Gastroesophageal sphincter (tissue), 4 donors: ENCODE measurements around the gene KIAA1217. TPM values are rescaled to one million over a fixed set of nuclear protein-coding genes. Genes with fewer than 3 reads are reported as not detected.

ENCODE experiments used
- ATAC-seq: fragments of 150-250 bp; one replicate; pipeline ENCODE4 v1.9.1; 2016; ENCODE audit warnings: mild to moderate bottlenecking, moderate library complexity
- H3K27ac ChIP-seq, 4 donors: fragments of 200-600 bp; sonication (generic) in 3 of 4; 1 replicate in 3 of 4; 2 replicates in 1 of 4; pipeline ENCODE4 v1.5.1; 2016 to 2019
- H3K27me3 ChIP-seq: fragments of 200-600 bp; sonication (generic); one replicate; pipeline ENCODE4 v1.5.1; 2019
- H3K36me3 ChIP-seq, 2 donors: fragments of 200-600 bp; sonication (generic); one replicate each; pipeline ENCODE4 v1.5.1; 2019; ENCODE audit warnings: control low read depth in 1 of 2
- H3K4me1 ChIP-seq, 3 donors: fragments of 200-600 bp; sonication (generic); 1 replicate in 2 of 3; 2 replicates in 1 of 3; pipeline ENCODE4 v1.5.1; 2016 to 2019; ENCODE audit warnings: control low read depth in 2 of 3
- H3K4me3 ChIP-seq, 2 donors: fragments of 200-600 bp; sonication (generic); one replicate each; pipeline ENCODE4 v1.5.1; 2019; ENCODE audit warnings: mild to moderate bottlenecking in 1 of 2, moderate library complexity in 1 of 2
- H3K9me3 ChIP-seq, 3 donors: fragments of 200-600 bp; sonication (generic); one replicate each; pipeline ENCODE4 v1.5.1; 2017 to 2019; ENCODE audit warnings: control low read depth in 2 of 3
- CTCF ChIP-seq, 4 experiments: fragments of 200-600 bp in 2 of 4; fragments of 450-650 bp in 2 of 4; sonication (generic) in 1 of 4; IDR thresholded peaks; one replicate each; pipeline ENCODE4 v1.5.1; 2017 to 2019; ENCODE audit warnings: antibody characterized with exemption in 4 of 4, mild to moderate bottlenecking in 2 of 4, moderate library complexity in 2 of 4
- EP300 ChIP-seq: sonication (generic); formaldehyde crosslinking; IDR thresholded peaks from one replicate; pipeline ENCODE4 v1.6.1; 2017; ENCODE audit warnings: antibody characterized with exemption, mild to moderate bottlenecking
- POLR2A ChIP-seq, 2 donors: fragments of 450-650 bp; IDR thresholded peaks; one replicate each; pipeline ENCODE4 v1.6.1; 2017; ENCODE audit warnings: antibody characterized with exemption in 2 of 2, mild to moderate bottlenecking in 2 of 2, moderate library complexity in 1 of 2
- POLR2AphosphoS5 ChIP-seq: sonication (generic); formaldehyde crosslinking; IDR thresholded peaks from one replicate; pipeline ENCODE4 v1.6.1; 2017; ENCODE audit warnings: antibody characterized with exemption
- whole genome bisulfite sequencing, 2 donors: methylation state at CpG; one replicate each; pipeline ENCODE4 v1.1.5; 2018; ENCODE audit warnings: low coverage in 1 of 2; 5-methylcytosine and 5-hydroxymethylcytosine counted together
- total RNA-seq, 4 donors: library from RNA; depleted of rRNA; stranded (reverse); fragments of >200 nt; gene quantifications; one replicate each; pipeline ENCODE4 v1.1.0, GENCODE V29; 2016

KIAA1217 gene
- total RNA-seq, 4 donors from 2014 or later: 9.7 to 15.3 (median 12.7) TPM

- H3K4me3 ChIP-seq: no peak overlapping the region
- H3K36me3 ChIP-seq: peaks cover 0 to 9% of the 10 kb centered on the region in 2 donors
- ATAC-seq: no peak
- no peak overlapping the region for H3K27ac ChIP-seq
- no peaks in the 10 kb centered on the region for H3K27me3 ChIP-seq
- no peaks in the 10 kb centered on the region for H3K4me1 ChIP-seq
- no peak for TF ChIP-seq POLR2A (IDR thresholded peaks at IDR 0.05)
- 67 to 71% methylated on average over 4 to 9 of the region's 10 CpGs for WGBS, 2 donors
- no peaks in the 10 kb centered on the region for H3K9me3 ChIP-seq
These were observed 293.1 kb downstream of the KIAA1217 start for GRCh38 chr10:24502006-24502405.

GRCh38 chr10:24502801-24503460, 294.0 kb downstream of the KIAA1217 start:
- no peaks in the 10 kb centered on the region for H3K4me1 ChIP-seq
- TF ChIP-seq EP300 (no peak), POLR2A (IDR thresholded peaks at IDR 0.05) (no peak), CTCF (IDR thresholded peaks at IDR 0.05) (no peak), POLR2AphosphoS5 (no peak)
- peak overlapping the region in 1 of 4 donors; percentile 13 for H3K27ac ChIP-seq
- H3K36me3 ChIP-seq: peaks cover 0 to 9% of the 10 kb centered on the region in 2 donors
- H3K27me3 ChIP-seq: no peaks in the 10 kb centered on the region
- WGBS, 2 donors: 80 to 93% methylated on average over 3 to 5 of the region's 6 CpGs
- ATAC-seq: no peak
- no peaks in the 10 kb centered on the region for H3K9me3 ChIP-seq
- H3K4me3 ChIP-seq: no peak overlapping the region

GRCh38 chr10:24503461-24504320, 294.8 kb downstream of the KIAA1217 start:
- peak; percentile 61 for ATAC-seq
- peak overlapping the region in 2 of 4 donors; percentile 13 to 31 for H3K27ac ChIP-seq
- TF ChIP-seq CTCF (IDR thresholded peaks at IDR 0.05) (peak in 2 of 4 experiments; percentile 20 to 53), POLR2A (IDR thresholded peaks at IDR 0.05) (no peak)

GRCh38 chr10:24505759-24506158, 296.8 kb downstream of the KIAA1217 start:
- Histone ChIP-seq H3K27me3 (no peaks in the 10 kb centered on the region), H3K27ac (no peak overlapping the region), H3K4me3 (no peak overlapping the region), H3K4me1 (no peaks in the 10 kb centered on the region), H3K9me3 (no peaks in the 10 kb centered on the region), H3K36me3 (peaks cover 0 to 9% of the 10 kb centered on the region in 2 donors)
- no peak for TF ChIP-seq EP300
- TF ChIP-seq CTCF (IDR thresholded peaks at IDR 0.05): no peak
- TF ChIP-seq POLR2AphosphoS5: no peak
- TF ChIP-seq POLR2A (IDR thresholded peaks at IDR 0.05): no peak
- ATAC-seq: no peak
- 80 to 84% methylated on average over 2 to 5 of the region's 7 CpGs for WGBS, 2 donors

More at GRCh38 chr10:24503461-24504320, 294.8 kb downstream of the KIAA1217 start:
- 53 to 71% methylated on average over 9 to 12 of the region's 12 CpGs for WGBS, 2 donors
- H3K36me3 ChIP-seq: peaks cover 0 to 9% of the 10 kb centered on the region in 2 donors
- H3K9me3 ChIP-seq: no peaks in the 10 kb centered on the region
- H3K4me3 ChIP-seq: no peak overlapping the region
- H3K4me1 ChIP-seq: no peaks in the 10 kb centered on the region
- H3K27me3 ChIP-seq: no peaks in the 10 kb centered on the region

- Histone ChIP-seq H3K27me3 (no peaks in the 10 kb centered on the region), H3K27ac (no peak overlapping the region), H3K4me1 (no peaks in the 10 kb centered on the region), H3K9me3 (no peaks in the 10 kb centered on the region), H3K4me3 (no peak overlapping the region), H3K36me3 (peaks cover 0 to 16% of the 10 kb centered on the region in 2 donors)
- ATAC-seq: no peak
- WGBS, 2 donors: 69 to 73% methylated on average over 4 to 6 of the region's 9 CpGs
- TF ChIP-seq CTCF (IDR thresholded peaks at IDR 0.05) (peak in 1 of 4 experiments; percentile 21), POLR2AphosphoS5 (no peak)
These were observed 304.2 kb downstream of the KIAA1217 start for GRCh38 chr10:24513155-24513554.
